Measurements from ENCODE around the gene COX5A.
A peak's percentile ranks its signal among the peaks of the same experiment; 100 is the strongest.

The COX5A gene

GRCh38 chr15:74937590-74938371 lies at the start of gene COX5A:
Gene COX5A, minus strand, starts transcription at chr15:74938073. Its CDS starts 59 bp downstream, at chr15:74938014.
- in situ Hi-C loops (cut with MboI; ENCODE audit: low pct_unique_long_range_greater_than_20kb, low sequenced_read_pairs): no loop called here
- DNase-seq: peak; percentile 99

GRCh38 chr15:74983725-74984231 lies 45.9 kb upstream of the COX5A start:
- no peak for DNase-seq

GRCh38 chr15:74982183-74982582 lies 44.3 kb upstream of the COX5A start:
- in situ Hi-C loops (cut with MboI; ENCODE audit: low pct_unique_long_range_greater_than_20kb, low sequenced_read_pairs): no loop called here
- no peak for DNase-seq

More at GRCh38 chr15:74983725-74984231, 45.9 kb upstream of the COX5A start:
- in situ Hi-C loops (cut with MboI; ENCODE audit: low pct_unique_long_range_greater_than_20kb, low sequenced_read_pairs): no loop called here

GRCh38 chr15:74978503-74978902 lies 40.6 kb upstream of the COX5A start:
- in situ Hi-C loops (cut with MboI; ENCODE audit: low pct_unique_long_range_greater_than_20kb, low sequenced_read_pairs): no loop called here
- DNase-seq: no peak

- in situ Hi-C loops (cut with MboI; ENCODE audit: low pct_unique_long_range_greater_than_20kb, low sequenced_read_pairs): no loop called here
- DNase-seq: no peak
These were observed 40.2 kb upstream of the COX5A start for GRCh38 chr15:74978077-74978476.

GRCh38 chr15:74977599-74977998 lies 39.7 kb upstream of the COX5A start:
- no peak for DNase-seq
- in situ Hi-C loops (cut with MboI; ENCODE audit: low pct_unique_long_range_greater_than_20kb, low sequenced_read_pairs): no loop called here

GRCh38 chr15:74976159-74976558 lies 38.3 kb upstream of the COX5A start:
- in situ Hi-C loops (cut with MboI; ENCODE audit: low pct_unique_long_range_greater_than_20kb, low sequenced_read_pairs): no loop called here
- no peak for DNase-seq

GRCh38 chr15:74967670-74968069 lies 29.8 kb upstream of the COX5A start:
- in situ Hi-C loops (cut with MboI; ENCODE audit: low pct_unique_long_range_greater_than_20kb, low sequenced_read_pairs): loop anchor here (25.0 kb wide), 1 partner anchor 330 kb away; no protein-coding TSS in a partner anchor
- no peak for DNase-seq

- in situ Hi-C loops (cut with MboI; ENCODE audit: low pct_unique_long_range_greater_than_20kb, low sequenced_read_pairs): loop anchor here (25.0 kb wide), 1 partner anchor 327 kb away; no protein-coding TSS in a partner anchor
- DNase-seq: no peak
These were observed 26.9 kb upstream of the COX5A start for GRCh38 chr15:74964794-74965193.

GRCh38 chr15:74963213-74963612 lies 25.3 kb upstream of the COX5A start:
- in situ Hi-C loops (cut with MboI; ENCODE audit: low pct_unique_long_range_greater_than_20kb, low sequenced_read_pairs): loop anchor here (25.0 kb wide), 1 partner anchor 326 kb away; no protein-coding TSS in a partner anchor
- no peak for DNase-seq

- in situ Hi-C loops (cut with MboI; ENCODE audit: low pct_unique_long_range_greater_than_20kb, low sequenced_read_pairs): loop anchor here (25.0 kb wide), 1 partner anchor 325 kb away; no protein-coding TSS in a partner anchor
- no peak for DNase-seq
These were observed 24.8 kb upstream of the COX5A start for GRCh38 chr15:74962671-74963070.

- DNase-seq: no peak
- in situ Hi-C loops (cut with MboI; ENCODE audit: low pct_unique_long_range_greater_than_20kb, low sequenced_read_pairs): loop anchor here (25.0 kb wide), 1 partner anchor 325 kb away; no protein-coding TSS in a partner anchor
These were observed 24.3 kb upstream of the COX5A start for GRCh38 chr15:74962219-74962618.

GRCh38 chr15:74961616-74962015 lies 23.7 kb upstream of the COX5A start:
- in situ Hi-C loops (cut with MboI; ENCODE audit: low pct_unique_long_range_greater_than_20kb, low sequenced_read_pairs): loop anchor here (25.0 kb wide), 1 partner anchor 324 kb away; no protein-coding TSS in a partner anchor
- no peak for DNase-seq

- in situ Hi-C loops (cut with MboI; ENCODE audit: low pct_unique_long_range_greater_than_20kb, low sequenced_read_pairs): loop anchor here (25.0 kb wide), 1 partner anchor 324 kb away; no protein-coding TSS in a partner anchor
- DNase-seq: no peak
These were observed 23.2 kb upstream of the COX5A start for GRCh38 chr15:74960995-74961588.

GRCh38 chr15:74960286-74960685 lies 22.4 kb upstream of the COX5A start:
- in situ Hi-C loops (cut with MboI; ENCODE audit: low pct_unique_long_range_greater_than_20kb, low sequenced_read_pairs): loop anchor here (25.0 kb wide), 1 partner anchor 323 kb away; no protein-coding TSS in a partner anchor

GRCh38 chr15:74959586-74959939 lies 21.7 kb upstream of the COX5A start:
- in situ Hi-C loops (cut with MboI; ENCODE audit: low pct_unique_long_range_greater_than_20kb, low sequenced_read_pairs): loop anchor here (25.0 kb wide), 1 partner anchor 322 kb away; no protein-coding TSS in a partner anchor
- no peak for DNase-seq

More at GRCh38 chr15:74960286-74960685, 22.4 kb upstream of the COX5A start:
- no peak for DNase-seq

- DNase-seq: no peak
- in situ Hi-C loops (cut with MboI; ENCODE audit: low pct_unique_long_range_greater_than_20kb, low sequenced_read_pairs): loop anchor here (25.0 kb wide), 1 partner anchor 322 kb away; no protein-coding TSS in a partner anchor
These were observed 21.2 kb upstream of the COX5A start for GRCh38 chr15:74958908-74959585.

GRCh38 chr15:74958320-74958907 lies 20.5 kb upstream of the COX5A start:
- DNase-seq: no peak
- in situ Hi-C loops (cut with MboI; ENCODE audit: low pct_unique_long_range_greater_than_20kb, low sequenced_read_pairs): loop anchor here (25.0 kb wide), 1 partner anchor 321 kb away; no protein-coding TSS in a partner anchor

Measured in KBM-7 (cell line).